Amniotic epithelial cell (primary cell): ENCODE data around the gene MCTP2.
"Not testable (repeated sequence)": the region's sequence is repeated elsewhere in the genome, so short reads cannot be mapped to it uniquely, and the experiment has no call there.

Experiments
- DNase-seq: peaks from one replicate; pipeline ENCODE4 v3.0.0-alpha.2; 2010; ENCODE audit warnings: low read depth

The MCTP2 gene

DNA sequence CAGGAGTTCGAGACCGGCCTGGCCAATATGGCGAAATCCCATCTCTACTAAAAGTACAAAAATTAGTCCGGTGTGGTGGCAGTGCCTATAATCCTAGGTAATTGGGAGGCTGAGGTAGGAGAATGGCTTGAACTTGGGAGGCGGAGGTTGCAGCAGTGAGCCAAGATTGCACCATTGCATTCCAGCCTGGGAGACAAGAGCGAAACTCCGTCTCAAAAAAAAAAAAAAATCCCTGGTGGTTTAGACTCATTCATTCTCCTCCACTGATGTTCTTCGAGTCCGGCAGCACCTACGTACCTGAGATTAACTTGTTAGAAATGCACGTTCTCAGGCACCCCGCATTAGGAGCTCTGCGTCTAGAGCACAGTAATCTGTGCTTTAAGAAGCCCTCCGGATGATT, 3.7 kb downstream of the MCTP2 start:
- peak; percentile 66 for DNase-seq

- peak; percentile 62 for DNase-seq
Measured at GRCh38 chr15:94235646-94236045, 4.3 kb downstream of the MCTP2 start.

GRCh38 chr15:94236608-94237007, 5.2 kb downstream of the MCTP2 start:
- DNase-seq: peak; percentile 49

GRCh38 chr15:94237903-94238302, 6.5 kb downstream of the MCTP2 start:
- DNase-seq: no peak

- DNase-seq: no peak
Measured at GRCh38 chr15:94238539-94239118, 7.3 kb downstream of the MCTP2 start.

DNA sequence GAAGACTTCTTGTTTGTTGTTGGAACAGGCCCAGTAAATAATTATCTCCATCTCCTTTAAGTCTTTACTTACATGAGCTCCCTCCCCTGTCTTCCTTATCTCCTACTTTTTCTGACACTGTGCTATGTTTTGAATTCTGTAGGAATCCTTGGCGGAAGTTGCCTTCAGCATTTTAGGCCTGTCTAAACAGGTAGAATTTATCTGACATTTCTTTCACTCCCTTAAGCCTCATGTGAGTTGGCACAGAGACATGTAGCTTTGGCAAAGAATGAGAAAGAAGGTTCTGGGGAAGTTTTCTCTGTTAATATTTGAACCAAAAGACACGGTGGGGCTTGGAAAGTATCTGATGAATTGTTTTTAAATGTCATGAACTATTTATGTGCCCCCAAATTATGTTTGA, 8.1 kb downstream of the MCTP2 start:
- peak; percentile 43 for DNase-seq

DNA sequence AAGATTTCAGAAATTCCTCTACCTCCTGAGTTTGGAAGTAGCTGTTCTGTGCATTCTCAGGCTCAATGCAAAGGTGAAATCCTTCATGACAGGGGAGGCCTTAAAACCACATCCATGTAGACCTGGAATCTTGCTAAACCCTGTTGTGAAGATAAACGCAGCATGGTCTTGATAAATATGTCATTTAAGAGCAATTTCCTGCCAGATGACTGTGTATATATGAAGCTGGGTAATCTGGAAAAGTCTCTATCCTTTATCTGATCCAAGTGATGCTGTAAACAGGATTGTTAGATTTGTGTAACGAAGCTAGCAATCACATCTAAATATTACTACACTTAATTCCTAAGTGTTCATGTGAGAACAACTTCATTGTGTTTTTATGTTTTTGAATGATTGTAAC, 9.1 kb downstream of the MCTP2 start:
- DNase-seq: peak; percentile 88

- DNase-seq: peak; percentile 82
Measured at GRCh38 chr15:94242257-94242656, 10.9 kb downstream of the MCTP2 start.

DNA sequence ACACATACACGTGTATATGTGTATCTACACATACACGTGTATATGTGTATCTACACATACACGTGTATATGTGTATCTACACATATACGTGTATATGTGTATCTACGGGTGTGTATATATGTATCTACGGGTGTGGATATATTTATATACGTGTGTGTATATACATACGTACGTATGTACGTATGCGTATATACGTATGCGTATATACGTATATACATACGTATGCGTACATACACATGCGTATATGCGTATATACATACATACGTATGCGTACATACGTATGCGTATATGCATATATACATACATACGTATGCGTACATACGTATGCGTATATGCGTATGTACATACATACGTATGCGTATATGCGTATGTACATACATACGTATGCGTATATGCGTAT, 11.6 kb downstream of the MCTP2 start:
- not testable (repeated sequence) for DNase-seq

DNA sequence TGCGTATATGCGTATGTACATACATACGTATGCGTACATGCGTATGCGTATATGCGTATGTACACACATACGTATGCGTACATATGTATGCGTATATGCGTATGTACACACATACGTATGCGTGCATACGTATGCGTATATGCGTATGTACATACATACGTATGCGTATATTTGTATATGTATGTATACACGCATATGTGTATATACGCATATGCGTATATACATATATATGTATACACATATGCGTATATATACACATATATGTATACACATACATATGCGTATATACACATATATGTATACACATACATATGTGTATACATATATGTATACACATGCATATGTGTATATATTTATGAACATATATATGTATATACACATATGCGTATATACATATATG, 12.1 kb downstream of the MCTP2 start:
- DNase-seq: no peak

DNA sequence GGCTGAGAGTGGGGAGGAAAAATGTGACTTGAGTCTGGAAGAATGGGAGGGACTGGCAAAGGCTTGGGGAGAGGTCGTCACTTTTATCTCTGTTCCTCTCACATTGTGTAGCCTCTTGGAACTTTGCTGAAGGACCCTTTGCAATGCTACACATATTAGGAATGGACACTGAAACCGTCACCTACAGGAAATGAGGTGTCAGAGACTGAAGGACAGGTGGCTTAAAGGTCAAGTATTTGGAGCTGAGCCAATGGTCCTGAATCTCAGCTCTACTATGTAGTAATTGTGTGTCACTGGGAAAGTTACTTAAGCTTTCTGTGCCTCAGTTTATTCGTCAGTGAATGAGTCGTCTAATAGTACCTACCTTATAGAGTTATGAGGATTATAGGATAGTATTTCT, 14.7 kb downstream of the MCTP2 start:
- DNase-seq: no peak

DNA sequence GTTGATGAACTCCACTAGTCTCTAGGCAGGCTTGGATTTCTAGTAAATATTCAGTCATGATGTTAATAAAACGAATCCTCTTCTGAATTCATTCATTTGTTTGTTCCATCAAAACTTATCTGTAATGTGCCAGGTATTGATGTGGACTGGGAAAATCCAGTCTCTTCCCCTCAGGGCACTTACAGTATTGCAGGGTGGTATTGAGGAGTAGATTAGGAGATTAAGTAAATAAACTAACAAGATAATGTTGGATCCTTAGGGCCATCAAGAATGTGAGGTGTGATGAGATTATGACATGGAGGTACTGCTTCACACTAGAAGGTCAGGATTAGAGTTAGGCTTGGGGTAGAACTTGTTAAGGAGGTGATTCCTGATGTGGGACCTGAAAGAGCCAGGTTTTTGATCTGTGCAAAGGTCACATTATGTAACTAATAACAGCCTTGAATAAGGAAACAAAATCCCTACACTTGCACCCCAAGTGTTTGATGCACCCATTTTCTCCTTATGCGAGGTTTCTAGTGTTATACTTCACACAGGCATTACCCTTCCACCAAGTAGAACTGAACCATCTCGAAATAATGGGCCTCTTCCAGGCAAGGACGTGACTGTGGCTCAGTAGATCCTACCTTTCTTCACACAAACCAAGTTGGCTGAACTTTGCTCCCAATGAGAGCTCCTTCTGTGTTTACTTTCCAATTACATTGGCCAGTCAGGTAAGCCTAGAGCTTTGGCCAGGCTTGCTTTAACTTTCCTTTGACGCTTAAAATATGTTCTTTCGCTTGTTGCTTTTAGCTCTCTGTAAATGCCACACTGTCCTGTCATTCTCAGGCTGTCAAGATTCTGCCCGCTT, 16.7 kb downstream of the MCTP2 start:
- DNase-seq: no peak

DNA sequence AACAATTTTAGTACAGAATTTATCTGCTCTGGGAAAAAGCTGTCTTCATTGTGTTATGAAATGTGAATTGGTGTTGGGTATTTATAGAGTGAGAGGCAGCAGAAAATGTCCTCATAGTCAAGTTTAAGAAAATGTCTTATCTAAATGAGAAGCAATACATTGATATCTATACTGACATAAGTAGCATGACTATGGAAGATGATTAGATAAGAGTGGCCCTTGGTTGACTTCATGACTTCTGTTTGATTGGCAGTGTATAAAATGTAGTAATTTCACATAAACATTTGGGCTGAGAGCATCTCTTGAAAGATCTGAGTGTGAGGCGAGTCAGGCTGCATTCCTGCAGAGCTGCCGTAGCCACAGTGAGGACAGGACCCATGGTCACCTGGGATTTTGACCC, 19.4 kb downstream of the MCTP2 start:
- DNase-seq: no peak

DNA sequence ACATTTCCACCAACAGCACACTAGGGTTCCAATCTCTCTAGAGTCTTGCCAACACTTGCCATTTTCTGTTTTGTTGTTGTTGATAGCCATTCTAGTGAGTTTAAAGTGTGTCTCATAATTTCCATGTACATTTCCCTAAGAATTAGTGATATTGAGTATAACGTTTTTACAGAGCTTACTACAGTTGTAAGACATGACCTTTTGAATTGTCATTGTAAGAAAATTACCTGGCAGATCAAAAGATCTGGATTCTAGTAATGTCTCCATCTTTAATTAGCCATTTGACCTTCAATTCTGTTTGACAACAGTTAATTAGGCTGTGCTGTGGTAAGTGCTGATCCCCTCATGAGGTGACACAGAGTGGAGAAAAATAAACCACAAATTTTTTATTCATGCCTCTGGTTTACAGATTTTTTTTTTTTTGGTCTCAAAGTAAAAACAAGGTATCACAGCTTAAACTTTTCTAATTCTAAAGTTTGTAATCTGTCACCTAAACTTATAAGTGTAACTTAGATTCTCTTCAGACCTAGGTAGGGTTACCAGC, 20.9 kb downstream of the MCTP2 start:
- no peak for DNase-seq

GRCh38 chr15:94252906-94253491, 21.6 kb downstream of the MCTP2 start:
- no peak for DNase-seq

DNA sequence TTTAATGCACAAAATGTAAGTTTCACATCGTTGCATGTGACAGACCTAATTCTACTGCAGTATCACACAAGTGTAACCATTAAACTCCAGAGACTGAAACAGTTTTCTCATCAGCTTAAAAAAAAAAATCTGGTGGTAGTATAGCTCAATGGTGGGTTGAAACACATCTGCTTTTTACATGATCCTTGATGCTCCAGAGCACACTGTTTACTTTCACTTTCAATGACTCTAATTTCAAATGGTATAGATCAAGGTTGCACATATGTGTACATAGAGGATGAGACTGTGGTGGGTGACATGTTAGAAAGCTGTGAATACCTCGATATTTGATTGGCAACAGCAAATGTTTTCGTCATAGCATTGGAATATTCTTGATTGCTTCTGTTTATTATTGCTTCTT, 22.4 kb downstream of the MCTP2 start:
- DNase-seq: no peak

DNA sequence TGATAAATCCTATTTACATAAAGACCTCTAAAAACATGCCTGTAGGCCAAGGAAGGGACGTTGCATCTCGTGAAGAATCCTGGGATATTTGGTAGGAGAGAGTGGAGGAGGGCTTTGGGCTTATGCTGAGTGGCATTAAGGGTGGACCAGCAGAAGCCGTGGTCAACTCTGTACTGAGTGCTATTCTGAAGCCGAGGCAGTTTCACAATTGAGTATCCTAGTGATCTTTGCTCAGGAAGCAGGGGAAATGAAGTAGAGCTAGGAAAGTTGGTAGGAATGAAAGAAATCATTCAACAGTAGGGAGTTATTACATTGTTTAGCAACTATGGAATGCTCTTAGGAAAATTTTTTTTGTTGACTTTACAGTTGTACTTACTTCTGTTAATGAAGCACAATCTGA, 24.2 kb downstream of the MCTP2 start:
- DNase-seq: peak; percentile 42

GRCh38 chr15:94256511-94256910, 25.1 kb downstream of the MCTP2 start:
- DNase-seq: no peak

DNA sequence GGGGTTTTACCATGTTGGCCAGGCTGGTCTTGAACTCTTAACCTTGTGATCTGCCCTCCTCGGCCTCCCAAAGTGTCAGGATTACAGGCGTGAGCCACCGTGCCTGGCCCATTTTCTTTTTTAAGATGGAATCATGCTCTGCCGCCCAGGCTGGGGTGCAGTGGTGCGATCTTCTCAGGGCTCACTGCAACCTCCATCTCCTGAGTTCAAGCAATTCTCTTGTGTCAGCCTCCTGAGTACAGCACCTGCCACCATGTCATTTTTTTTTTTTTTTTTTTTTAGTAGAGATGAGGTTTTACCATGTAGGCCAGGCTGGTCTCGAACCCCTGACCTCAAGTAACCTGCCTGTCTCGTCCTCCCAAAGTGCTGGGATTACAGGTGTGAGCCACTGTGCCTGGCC, 26.4 kb downstream of the MCTP2 start:
- DNase-seq: not testable (repeated sequence)

- DNase-seq: no peak
Measured at GRCh38 chr15:94258246-94258645, 26.9 kb downstream of the MCTP2 start.

DNA sequence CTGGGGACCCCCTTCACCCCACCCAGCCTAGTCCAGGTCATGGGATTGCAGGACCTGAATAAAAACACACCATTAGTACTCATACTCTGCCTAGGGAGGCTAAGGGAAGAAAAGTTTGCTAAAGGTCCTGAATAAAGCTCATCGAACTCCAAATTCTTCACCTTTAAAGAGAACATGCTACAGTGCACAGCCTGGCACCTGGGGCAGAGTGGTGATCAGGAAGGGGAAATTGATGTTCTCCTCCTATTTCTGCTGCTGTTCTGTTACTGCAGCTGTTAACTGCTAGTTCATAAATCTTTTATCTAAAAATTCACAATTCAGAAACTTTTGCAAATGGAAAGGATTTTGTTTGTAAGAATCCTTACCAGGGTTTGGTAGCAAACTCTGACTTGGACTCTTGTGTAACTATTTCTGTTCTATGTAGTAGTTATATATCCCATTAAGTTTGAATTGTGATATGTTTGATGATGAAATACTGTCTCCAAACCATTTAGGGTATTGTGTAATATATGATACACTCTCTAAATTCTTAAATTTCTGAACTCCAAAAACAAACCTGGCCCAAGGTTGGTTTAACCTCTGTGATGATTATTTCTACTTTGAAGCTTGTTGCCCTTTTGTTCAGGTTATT, 27.9 kb downstream of the MCTP2 start:
- peak; percentile 66 for DNase-seq

DNA sequence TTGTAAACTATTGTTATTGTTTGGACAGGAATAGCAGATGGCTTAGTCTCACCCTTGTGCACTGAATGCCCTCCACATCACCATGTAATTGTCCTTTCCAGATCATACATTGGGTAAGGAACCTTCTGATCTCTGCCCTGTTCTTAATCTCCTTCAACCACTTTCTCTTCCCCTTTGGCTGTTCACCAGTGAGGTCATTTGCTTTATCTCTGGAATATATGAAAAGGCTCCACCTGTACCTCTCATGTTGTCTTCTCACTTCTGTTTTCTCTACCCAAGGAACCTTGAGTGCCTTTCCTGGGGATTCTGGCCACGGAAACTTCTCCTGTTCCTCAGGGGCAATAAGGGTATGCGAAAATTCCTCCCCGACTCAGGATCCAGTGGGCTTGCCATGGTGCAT, 28.5 kb downstream of the MCTP2 start:
- no peak for DNase-seq

GRCh38 chr15:94262201-94262600, 30.8 kb downstream of the MCTP2 start:
- DNase-seq: no peak
